ENCODE data around the gene CD9.
A peak's percentile ranks its signal among the peaks of the same experiment; 100 is the strongest.

Gene CD9

GRCh38 chr12:6277982-6278438, 77.8 kb downstream of the CD9 start:
- no peak for DNase-seq

DNA sequence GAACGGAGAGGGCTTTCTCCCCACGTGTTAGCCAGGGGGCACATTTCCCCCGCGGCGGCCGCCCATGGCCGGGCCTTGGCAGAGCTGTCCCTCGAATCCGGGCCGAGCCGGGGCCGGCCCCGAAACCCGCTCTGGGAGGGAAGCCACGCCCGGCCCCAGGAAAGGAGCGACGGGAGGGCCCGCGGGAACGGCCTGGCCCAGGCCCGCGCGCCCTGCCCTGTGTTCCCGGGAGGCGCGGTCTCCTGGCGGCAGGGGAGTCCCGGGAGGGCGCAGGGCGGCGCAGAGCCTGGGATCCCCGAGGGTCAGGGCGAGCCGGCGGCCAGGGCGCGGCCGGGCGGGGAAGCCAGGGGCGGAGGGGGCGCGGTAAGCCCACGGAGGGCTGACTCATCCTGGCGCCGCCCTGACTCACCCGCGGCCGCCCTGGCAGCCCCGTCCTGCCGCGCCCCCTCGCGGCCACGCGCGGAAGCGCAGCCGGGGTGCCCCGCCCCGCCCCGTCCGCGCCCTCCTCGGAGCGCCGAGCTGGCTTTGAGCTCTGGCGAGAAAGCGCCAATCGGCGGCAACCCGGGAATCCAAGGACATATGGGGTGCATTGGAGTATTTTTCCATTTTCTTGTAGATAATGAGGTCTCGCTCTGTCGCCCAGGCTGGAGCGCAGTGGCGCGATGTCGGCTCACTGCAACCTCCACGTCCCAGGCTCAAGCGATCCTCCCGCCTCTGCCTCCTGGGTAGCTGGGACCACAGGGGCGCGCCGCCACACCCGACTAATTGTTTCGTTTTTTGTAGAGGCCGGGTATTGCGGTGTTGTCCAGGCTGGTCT, 78.4 kb downstream of the CD9 start:
- peak; percentile 72 for DNase-seq

DNA sequence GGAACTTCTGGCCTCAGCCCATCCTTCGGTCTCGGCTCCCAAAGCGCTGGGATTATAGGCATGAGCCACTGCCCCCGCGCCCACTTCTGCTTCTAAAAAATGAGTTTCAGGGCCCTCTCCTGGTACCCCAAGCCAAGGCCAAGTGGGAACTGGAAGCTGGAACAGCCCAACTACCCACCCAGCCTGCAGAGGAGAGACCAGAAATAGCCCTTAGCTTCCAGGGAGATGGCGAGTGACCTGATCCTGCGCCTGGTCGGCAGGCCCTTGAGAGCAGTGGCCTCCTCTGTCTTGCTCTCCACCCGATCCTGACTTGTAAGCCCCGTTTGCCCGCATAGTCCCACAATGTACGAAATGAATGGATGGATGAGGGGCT, 79.0 kb downstream of the CD9 start:
- DNase-seq = no peak

DNA sequence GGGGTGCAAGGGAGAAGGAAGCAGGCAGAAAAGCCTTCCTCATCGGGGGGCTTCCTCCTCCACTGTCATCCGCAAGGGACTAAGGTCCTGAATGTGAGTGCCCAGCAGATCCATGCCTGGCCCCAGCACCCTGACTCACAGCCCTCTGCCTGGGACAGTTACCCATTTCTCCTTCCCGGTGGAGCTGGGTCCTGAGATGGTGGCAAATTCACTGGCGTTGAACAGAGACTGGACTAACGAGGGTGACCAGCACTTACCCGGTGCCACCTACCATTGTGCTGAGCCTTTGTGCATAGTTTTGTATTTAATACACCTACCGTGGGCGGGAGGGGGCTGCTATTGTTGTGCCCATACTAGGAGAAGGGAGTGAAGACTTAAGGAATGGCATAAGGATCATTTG, 79.4 kb downstream of the CD9 start:
- DNase-seq = no peak

DNA sequence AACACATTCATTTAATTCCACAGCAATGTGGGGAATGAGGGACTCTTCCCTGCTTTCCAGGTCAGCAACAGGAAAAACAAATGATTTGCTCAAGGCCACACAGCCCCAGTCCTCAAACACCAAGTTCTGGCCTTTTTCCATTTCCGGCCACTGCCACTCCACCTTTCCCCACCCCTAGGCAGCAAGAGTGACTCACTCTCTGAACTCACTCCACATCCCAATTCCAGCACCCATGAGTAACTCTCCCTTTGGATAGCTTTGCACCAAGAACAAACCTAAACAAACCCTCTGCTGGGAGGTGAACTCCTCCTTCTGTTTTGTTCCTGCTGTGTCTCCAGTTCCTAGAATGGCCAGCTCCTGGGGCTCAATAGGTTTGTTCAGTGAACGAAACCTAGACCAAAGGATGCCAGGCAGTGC, 79.9 kb downstream of the CD9 start:
- no peak for DNase-seq

GRCh38 chr12:6280672-6281071, 80.5 kb downstream of the CD9 start:
- no peak for DNase-seq

GRCh38 chr12:6281081-6281809, 81.0 kb downstream of the CD9 start:
- no peak for DNase-seq

- no peak for DNase-seq
These were observed 82.2 kb downstream of the CD9 start for GRCh38 chr12:6282453-6282840.

DNA sequence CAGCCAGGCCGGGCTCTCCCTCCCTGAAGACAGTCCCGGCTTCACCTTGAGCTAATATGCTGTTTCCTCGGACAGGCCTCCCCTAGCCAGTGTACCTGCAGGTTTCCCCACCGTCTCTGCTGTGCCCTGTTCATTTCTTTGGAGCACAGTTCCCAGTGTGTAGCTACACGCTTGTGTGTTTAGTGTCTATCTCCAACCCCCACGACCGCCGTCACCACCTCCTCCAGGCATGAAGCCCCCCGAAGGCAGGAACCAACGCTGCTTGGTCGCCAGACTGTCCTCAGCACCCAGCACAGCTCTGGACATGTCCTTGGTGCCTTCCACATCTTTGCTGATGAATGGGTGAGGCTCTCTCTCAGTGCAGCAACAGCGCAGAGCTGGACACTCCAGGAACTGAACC, 84.1 kb downstream of the CD9 start:
- no peak for DNase-seq

GRCh38 chr12:6285063-6285477, 84.9 kb downstream of the CD9 start:
- DNase-seq = peak; percentile 67

GRCh38 chr12:6285532-6286306, 85.5 kb downstream of the CD9 start:
- no peak for DNase-seq

All from midbrain (tissue), 1 donor.